WTC11 (cell line): Measurements from ENCODE around the gene HPX. TPM values are rescaled to one million over a fixed set of nuclear protein-coding genes. Genes with fewer than 3 reads are reported as not detected.

Source experiments
- ATAC-seq: fragments of 200-7000 bp; cut with Tn5 transposase; 2 replicates; pipeline ENCODE4 v1.10.0; 2021; ENCODE audit warnings: mild to moderate bottlenecking, moderate library complexity
- CTCF ChIA-PET: fragments of 300-600 bp; sonication (Branson Sonifier 250); formaldehyde crosslinking; loops from one replicate; lab custom pipeline; 2021; ENCODE audit warnings: antibody characterized with exemption; lab: Charles Lee
- POLR2A ChIA-PET: fragments of 350-600 bp; sonication (Branson Sonifier 250); formaldehyde crosslinking; loops from one replicate; lab custom pipeline; 2021; ENCODE audit warnings: antibody characterized with exemption; lab: Charles Lee
- DNase-seq: peaks from one replicate; pipeline ENCODE4 v3.0.0; 2021; ENCODE audit warnings: low spot score
- H3K27ac Mint-ChIP-seq: 2 replicates; pipeline ENCODE4 v1.8.0; 2021; ENCODE audit warnings: mixed read lengths
- H3K27me3 Mint-ChIP-seq: 2 replicates; pipeline ENCODE4 v1.8.0; 2021; ENCODE audit warnings: low read depth, mild to moderate bottlenecking, moderate library complexity, mixed read lengths
- H3K36me3 Mint-ChIP-seq: 2 replicates; pipeline ENCODE4 v1.8.0; 2021; ENCODE audit warnings: mixed read lengths
- H3K4me1 Mint-ChIP-seq: 2 replicates; pipeline ENCODE4 v1.8.0; 2022; ENCODE audit warnings: mixed read lengths
- H3K4me3 Mint-ChIP-seq: 2 replicates; pipeline ENCODE4 v1.8.0; 2021; ENCODE audit warnings: mild to moderate bottlenecking, moderate library complexity, mixed read lengths
- H3K9me3 Mint-ChIP-seq: 2 replicates; pipeline ENCODE4 v1.8.0; 2021; ENCODE audit warnings: mixed read lengths
- CDX4 ChIP-seq: fragments of 250-450 bp; sonication (Bioruptor Pico); IDR thresholded peaks from 2 replicates; pipeline ENCODE4 v1.9.0; 2021; ENCODE audit warnings: moderate library complexity, mild to moderate bottlenecking, inconsistent platforms, borderline replicate concordance
- FOXK1 ChIP-seq: sonication (generic); formaldehyde crosslinking; IDR thresholded peaks from 2 replicates; pipeline ENCODE4 v1.8.0; 2022; ENCODE audit warnings: mild to moderate bottlenecking, moderate library complexity, missing genetic modification reagents
- FOXP4 ChIP-seq: sonication (generic); formaldehyde crosslinking; IDR thresholded peaks from 2 replicates; pipeline ENCODE4 v1.8.0; 2022; ENCODE audit warnings: mild to moderate bottlenecking, missing genetic modification reagents
- GRHL2 ChIP-seq: fragments of 250-450 bp; sonication (Bioruptor Pico); IDR thresholded peaks from 2 replicates; pipeline ENCODE4 v1.8.0; 2022; ENCODE audit warnings: mild to moderate bottlenecking, moderate library complexity; ENCODE audit not compliant: insufficient replicate concordance, severe bottlenecking
- IRF2 ChIP-seq: sonication (generic); formaldehyde crosslinking; IDR thresholded peaks from 2 replicates; pipeline ENCODE4 v1.8.0; 2022; ENCODE audit warnings: low read depth, missing genetic modification reagents, borderline replicate concordance
- JAZF1 ChIP-seq: fragments of 250-450 bp; sonication (Bioruptor Pico); IDR thresholded peaks from 2 replicates; pipeline ENCODE4 v1.9.0; 2021; ENCODE audit warnings: moderate library complexity, mild to moderate bottlenecking, inconsistent platforms
- MYBL2 ChIP-seq: sonication (generic); formaldehyde crosslinking; IDR thresholded peaks from 2 replicates; pipeline ENCODE4 v1.8.1; 2023; ENCODE audit warnings: mild to moderate bottlenecking, moderate library complexity, missing genetic modification reagents
- NFATC4 ChIP-seq: fragments of 250-450 bp; sonication (Bioruptor Pico); IDR thresholded peaks from 2 replicates; pipeline ENCODE4 v1.9.0; 2021; ENCODE audit warnings: mild to moderate bottlenecking
- NR3C1 ChIP-seq: sonication (generic); formaldehyde crosslinking; conservative IDR thresholded peaks from 2 replicates; pipeline ENCODE4 v1.8.1; 2023; ENCODE audit warnings: low read depth, mild to moderate bottlenecking, missing genetic modification reagents
- RELA ChIP-seq: sonication (generic); formaldehyde crosslinking; IDR thresholded peaks from 2 replicates; pipeline ENCODE4 v1.8.1; 2022; ENCODE audit warnings: missing genetic modification reagents, mild to moderate bottlenecking, borderline replicate concordance
- RORB ChIP-seq: fragments of 250-450 bp; sonication (Bioruptor Pico); IDR thresholded peaks from 2 replicates; pipeline ENCODE4 v1.9.0; 2021; ENCODE audit warnings: mild to moderate bottlenecking
- SP1 ChIP-seq: sonication (generic); formaldehyde crosslinking; conservative IDR thresholded peaks from 2 replicates; pipeline ENCODE4 v1.8.1; 2022; ENCODE audit warnings: missing genetic modification reagents
- TCF7 ChIP-seq: sonication (generic); formaldehyde crosslinking; IDR thresholded peaks from 2 replicates; pipeline ENCODE4 v1.8.0; 2022; ENCODE audit warnings: mild to moderate bottlenecking, low read depth, missing genetic modification reagents, moderate library complexity
- TP53 ChIP-seq: sonication (generic); formaldehyde crosslinking; IDR thresholded peaks from 2 replicates; pipeline ENCODE4 v1.8.1; 2023; ENCODE audit warnings: mild to moderate bottlenecking, missing genetic modification reagents
- ZBTB21 ChIP-seq: sonication (generic); formaldehyde crosslinking; IDR thresholded peaks from 2 replicates; pipeline ENCODE4 v1.8.1; 2023; ENCODE audit warnings: mild to moderate bottlenecking, missing genetic modification reagents, borderline replicate concordance
- ZNF121 ChIP-seq: sonication (generic); formaldehyde crosslinking; IDR thresholded peaks from 2 replicates; pipeline ENCODE4 v1.8.0; 2023; ENCODE audit warnings: missing genetic modification reagents
- ZNF281 ChIP-seq: sonication (generic); formaldehyde crosslinking; IDR thresholded peaks from 2 replicates; pipeline ENCODE4 v1.8.0; 2023; ENCODE audit warnings: mild to moderate bottlenecking, missing genetic modification reagents
- total RNA-seq: library from RNA; stranded (reverse); gene quantifications from 3 replicates; pipeline ENCODE4 v1.2.3, GENCODE V29; 2021
- TF ChIP-seq, protein P1 (sequence below): sonication (generic); formaldehyde crosslinking; IDR thresholded peaks from 2 replicates; pipeline ENCODE4 v1.8.0; 2022; ENCODE audit warnings: mild to moderate bottlenecking, missing genetic modification reagents
- TF ChIP-seq, protein P2 (sequence below): fragments of 250-450 bp; sonication (Bioruptor Pico); IDR thresholded peaks from 2 replicates; pipeline ENCODE4 v2.1.2; 2022; ENCODE audit warnings: mild to moderate bottlenecking, moderate library complexity
- TF ChIP-seq, protein P3 (sequence below): fragments of 200-600 bp; IDR thresholded peaks from 2 replicates; pipeline ENCODE4 v1.8.0; 2022; ENCODE audit warnings: antibody characterized with exemption
- TF ChIP-seq, protein P4 (sequence below): sonication (generic); formaldehyde crosslinking; IDR thresholded peaks from 2 replicates; pipeline ENCODE4 v1.8.1; 2022; ENCODE audit warnings: low read depth, mild to moderate bottlenecking, moderate library complexity, missing genetic modification reagents, borderline replicate concordance
- TF ChIP-seq, protein P5 (sequence below): sonication (generic); formaldehyde crosslinking; conservative IDR thresholded peaks from 2 replicates; pipeline ENCODE4 v1.8.1; 2023; ENCODE audit warnings: mild to moderate bottlenecking, low read depth, missing genetic modification reagents, moderate library complexity

HPX gene
- total RNA-seq, 1 experiment from 2014 or later: 1.7 TPM

DNA sequence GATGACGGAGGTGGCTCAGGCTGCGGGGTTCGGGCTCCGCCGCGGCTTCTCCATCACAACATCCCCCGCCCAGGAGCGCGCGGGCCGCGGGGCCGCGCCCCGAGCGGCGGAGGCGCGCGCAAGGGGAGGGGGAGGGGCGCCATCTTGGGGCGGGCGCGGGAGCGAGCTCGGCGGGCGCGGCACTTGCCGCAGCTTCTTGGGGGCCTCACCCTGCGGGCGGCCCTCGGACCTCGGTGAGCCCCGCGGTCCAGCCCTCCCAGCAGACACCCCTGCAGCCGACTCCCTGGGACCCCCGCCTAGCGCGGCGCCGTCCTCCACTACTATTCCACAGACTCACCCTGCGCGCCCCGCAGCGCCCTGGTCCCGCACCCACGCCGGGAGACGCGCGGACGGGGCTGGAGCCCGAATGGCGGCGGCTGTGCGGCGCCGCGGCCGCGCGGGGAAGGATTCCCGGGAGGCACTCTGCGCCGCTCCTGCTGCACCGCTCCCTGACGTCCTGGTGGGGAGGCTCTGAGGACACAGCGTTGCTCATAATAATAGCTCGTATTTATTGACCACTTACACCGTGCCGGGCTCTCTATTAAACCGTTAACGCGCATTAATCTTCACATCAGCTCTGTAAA is 21.7 kb downstream of the HPX start, which contains the start of gene APBB1:
TSS of gene APBB1 (minus strand) at position 86 of the 623 bp plus-strand sequence. CDS start 7,747 bp downstream, outside the sequence.
- no peaks in the 10 kb centered on the region for H3K36me3 Mint-ChIP-seq
- peak; percentile 78 for ATAC-seq
- H3K27ac Mint-ChIP-seq: no peak within 1 kb of the TSS
- H3K4me1 Mint-ChIP-seq: peaks cover 3% of the 10 kb centered on the region
- no peaks in the 10 kb centered on the region for H3K9me3 Mint-ChIP-seq
- DNase-seq: peak; percentile 68
- POLR2A ChIA-PET: interaction anchor here (0.5 to 1.4 kb wide), 4 partner anchors 14 to 282 kb away, joined by 3 to 6 read pairs (median 4); partner anchors contain the start of gene SMPD1
- H3K4me3 Mint-ChIP-seq: peak within 1 kb of the TSS; percentile 72
- CTCF ChIA-PET: interaction anchor here (0.6 to 4.0 kb wide), 21 partner anchors 8 to 270 kb away, joined by 3 to 49 read pairs (median 4); partner anchors contain the start of genes MRPL17, SMPD1 and TRIM3
- peaks cover 43% of the 10 kb centered on the region for H3K27me3 Mint-ChIP-seq
- TF ChIP-seq SP1 (0 out of 2 replicates have a peak, but pooled peaks have one; percentile 43), NR3C1 (no peak), GRHL2 (CRISPR knock-in tag) (no peak), IRF2 (no peak), ZNF121 (CRISPR knock-in tag) (no peak), NFATC4 (CRISPR knock-in tag) (no peak), JAZF1 (CRISPR knock-in tag) (no peak), FOXP4 (no peak), ZNF281 (CRISPR knock-in tag) (no peak), TCF7 (CRISPR knock-in tag) (no peak), FOXK1 (CRISPR knock-in tag) (peak; percentile 39; the same call in 1 of the 2 replicates), CDX4 (no peak), MYBL2 (no peak), RELA (CRISPR knock-in tag) (no peak), RORB (CRISPR knock-in tag) (no peak), ZBTB21 (CRISPR knock-in tag) (no peak), TP53 (CRISPR knock-in tag) (no peak)
- TF ChIP-seq, protein P1, sequence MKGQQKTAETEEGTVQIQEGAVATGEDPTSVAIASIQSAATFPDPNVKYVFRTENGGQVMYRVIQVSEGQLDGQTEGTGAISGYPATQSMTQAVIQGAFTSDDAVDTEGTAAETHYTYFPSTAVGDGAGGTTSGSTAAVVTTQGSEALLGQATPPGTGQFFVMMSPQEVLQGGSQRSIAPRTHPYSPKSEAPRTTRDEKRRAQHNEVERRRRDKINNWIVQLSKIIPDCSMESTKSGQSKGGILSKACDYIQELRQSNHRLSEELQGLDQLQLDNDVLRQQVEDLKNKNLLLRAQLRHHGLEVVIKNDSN (CRISPR knock-in tag): 0 out of 2 replicates have a peak, but pooled peaks have one; percentile 11
- TF ChIP-seq, protein P2, sequence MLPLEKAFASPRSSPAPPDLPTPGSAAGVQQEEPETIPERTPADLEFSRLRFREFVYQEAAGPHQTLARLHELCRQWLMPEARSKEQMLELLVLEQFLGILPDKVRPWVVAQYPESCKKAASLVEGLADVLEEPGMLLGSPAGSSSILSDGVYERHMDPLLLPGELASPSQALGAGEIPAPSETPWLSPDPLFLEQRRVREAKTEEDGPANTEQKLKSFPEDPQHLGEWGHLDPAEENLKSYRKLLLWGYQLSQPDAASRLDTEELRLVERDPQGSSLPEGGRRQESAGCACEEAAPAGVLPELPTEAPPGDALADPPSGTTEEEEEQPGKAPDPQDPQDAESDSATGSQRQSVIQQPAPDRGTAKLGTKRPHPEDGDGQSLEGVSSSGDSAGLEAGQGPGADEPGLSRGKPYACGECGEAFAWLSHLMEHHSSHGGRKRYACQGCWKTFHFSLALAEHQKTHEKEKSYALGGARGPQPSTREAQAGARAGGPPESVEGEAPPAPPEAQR (CRISPR knock-in tag): 0 out of 2 replicates have a peak, but pooled peaks have one; percentile 35
- TF ChIP-seq, protein P3, sequence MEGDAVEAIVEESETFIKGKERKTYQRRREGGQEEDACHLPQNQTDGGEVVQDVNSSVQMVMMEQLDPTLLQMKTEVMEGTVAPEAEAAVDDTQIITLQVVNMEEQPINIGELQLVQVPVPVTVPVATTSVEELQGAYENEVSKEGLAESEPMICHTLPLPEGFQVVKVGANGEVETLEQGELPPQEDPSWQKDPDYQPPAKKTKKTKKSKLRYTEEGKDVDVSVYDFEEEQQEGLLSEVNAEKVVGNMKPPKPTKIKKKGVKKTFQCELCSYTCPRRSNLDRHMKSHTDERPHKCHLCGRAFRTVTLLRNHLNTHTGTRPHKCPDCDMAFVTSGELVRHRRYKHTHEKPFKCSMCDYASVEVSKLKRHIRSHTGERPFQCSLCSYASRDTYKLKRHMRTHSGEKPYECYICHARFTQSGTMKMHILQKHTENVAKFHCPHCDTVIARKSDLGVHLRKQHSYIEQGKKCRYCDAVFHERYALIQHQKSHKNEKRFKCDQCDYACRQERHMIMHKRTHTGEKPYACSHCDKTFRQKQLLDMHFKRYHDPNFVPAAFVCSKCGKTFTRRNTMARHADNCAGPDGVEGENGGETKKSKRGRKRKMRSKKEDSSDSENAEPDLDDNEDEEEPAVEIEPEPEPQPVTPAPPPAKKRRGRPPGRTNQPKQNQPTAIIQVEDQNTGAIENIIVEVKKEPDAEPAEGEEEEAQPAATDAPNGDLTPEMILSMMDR: no peak
- TF ChIP-seq, protein P4, sequence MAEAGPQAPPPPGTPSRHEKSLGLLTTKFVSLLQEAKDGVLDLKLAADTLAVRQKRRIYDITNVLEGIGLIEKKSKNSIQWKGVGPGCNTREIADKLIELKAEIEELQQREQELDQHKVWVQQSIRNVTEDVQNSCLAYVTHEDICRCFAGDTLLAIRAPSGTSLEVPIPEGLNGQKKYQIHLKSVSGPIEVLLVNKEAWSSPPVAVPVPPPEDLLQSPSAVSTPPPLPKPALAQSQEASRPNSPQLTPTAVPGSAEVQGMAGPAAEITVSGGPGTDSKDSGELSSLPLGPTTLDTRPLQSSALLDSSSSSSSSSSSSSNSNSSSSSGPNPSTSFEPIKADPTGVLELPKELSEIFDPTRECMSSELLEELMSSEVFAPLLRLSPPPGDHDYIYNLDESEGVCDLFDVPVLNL (CRISPR knock-in tag): no peak
- TF ChIP-seq, protein P5, sequence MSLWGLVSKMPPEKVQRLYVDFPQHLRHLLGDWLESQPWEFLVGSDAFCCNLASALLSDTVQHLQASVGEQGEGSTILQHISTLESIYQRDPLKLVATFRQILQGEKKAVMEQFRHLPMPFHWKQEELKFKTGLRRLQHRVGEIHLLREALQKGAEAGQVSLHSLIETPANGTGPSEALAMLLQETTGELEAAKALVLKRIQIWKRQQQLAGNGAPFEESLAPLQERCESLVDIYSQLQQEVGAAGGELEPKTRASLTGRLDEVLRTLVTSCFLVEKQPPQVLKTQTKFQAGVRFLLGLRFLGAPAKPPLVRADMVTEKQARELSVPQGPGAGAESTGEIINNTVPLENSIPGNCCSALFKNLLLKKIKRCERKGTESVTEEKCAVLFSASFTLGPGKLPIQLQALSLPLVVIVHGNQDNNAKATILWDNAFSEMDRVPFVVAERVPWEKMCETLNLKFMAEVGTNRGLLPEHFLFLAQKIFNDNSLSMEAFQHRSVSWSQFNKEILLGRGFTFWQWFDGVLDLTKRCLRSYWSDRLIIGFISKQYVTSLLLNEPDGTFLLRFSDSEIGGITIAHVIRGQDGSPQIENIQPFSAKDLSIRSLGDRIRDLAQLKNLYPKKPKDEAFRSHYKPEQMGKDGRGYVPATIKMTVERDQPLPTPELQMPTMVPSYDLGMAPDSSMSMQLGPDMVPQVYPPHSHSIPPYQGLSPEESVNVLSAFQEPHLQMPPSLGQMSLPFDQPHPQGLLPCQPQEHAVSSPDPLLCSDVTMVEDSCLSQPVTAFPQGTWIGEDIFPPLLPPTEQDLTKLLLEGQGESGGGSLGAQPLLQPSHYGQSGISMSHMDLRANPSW (CRISPR knock-in tag): no peak
